CD4-positive, alpha-beta T cell (primary cell): ENCODE measurements around the gene PARD6G. TPM values are rescaled to one million over a fixed set of nuclear protein-coding genes. Genes with fewer than 3 reads are reported as not detected.

Source experiments
- ATAC-seq: fragments of 200-7000 bp; cut with Tn5 transposase; one replicate; pipeline ENCODE4 v1.10.0; 2022; ENCODE audit warnings: mild to moderate bottlenecking; ENCODE audit not compliant: poor library complexity
- CTCF ChIA-PET: fragments of 350-600 bp; sonication (Branson Sonifier 250); formaldehyde crosslinking; loops from one replicate; lab custom pipeline; 2021; ENCODE audit warnings: antibody characterized with exemption, inconsistent platforms; lab: Charles Lee
- POLR2A ChIA-PET: fragments of 350-600 bp; sonication (Branson Sonifier 250); formaldehyde crosslinking; loops from one replicate; lab custom pipeline; 2021; ENCODE audit warnings: antibody characterized with exemption, inconsistent platforms; lab: Charles Lee
- DNase-seq, 14 experiments: peaks; one replicate each; pipeline ENCODE4 v3.0.0-alpha.2; 2013 to 2020; ENCODE audit warnings: mixed read lengths in 2 of 14
- H3K27ac ChIP-seq, 2 donors: one replicate each; pipeline versions ENCODE4 v1.5.1 to v1.7.0; 2013; ENCODE audit warnings: low read length in 2 of 2, low read depth in 1 of 2, mild to moderate bottlenecking in 1 of 2
- H3K27me3 ChIP-seq, 2 experiments: 1 replicate in 1 of 2; 2 replicates in 1 of 2; pipeline versions ENCODE4 v1.6.1 to v1.7.0; 2013; ENCODE audit warnings: low read length in 2 of 2, control low read depth in 1 of 2, mild to moderate bottlenecking in 1 of 2, moderate library complexity in 1 of 2; ENCODE audit not compliant: insufficient read depth in 2 of 2, control insufficient read depth in 1 of 2
- H3K36me3 ChIP-seq: one replicate; pipeline ENCODE4 v1.6.1; 2013; ENCODE audit warnings: low read length, control low read depth; ENCODE audit not compliant: insufficient read depth
- H3K4me1 ChIP-seq: one replicate; pipeline ENCODE4 v1.6.1; 2013; ENCODE audit warnings: low read length, control low read depth; ENCODE audit not compliant: insufficient read depth
- H3K4me3 ChIP-seq: one replicate; pipeline ENCODE4 v1.5.1; 2013; ENCODE audit warnings: mild to moderate bottlenecking, low read length, moderate library complexity
- H3K9me3 ChIP-seq, 2 experiments: 1 replicate in 1 of 2; 2 replicates in 1 of 2; pipeline versions ENCODE4 v1.6.1 to v1.7.0; 2013; ENCODE audit warnings: low read length in 2 of 2, mild to moderate bottlenecking in 2 of 2, control low read depth in 1 of 2, moderate library complexity in 1 of 2; ENCODE audit not compliant: control insufficient read depth in 1 of 2, insufficient read depth in 1 of 2
- H3K27ac Mint-ChIP-seq: one replicate; pipeline ENCODE4 v1.8.0; 2020; ENCODE audit warnings: mixed read lengths
- H3K27me3 Mint-ChIP-seq: one replicate; pipeline ENCODE4 v1.8.0; 2021; ENCODE audit warnings: mixed read lengths
- H3K36me3 Mint-ChIP-seq: one replicate; pipeline ENCODE4 v1.8.0; 2021; ENCODE audit warnings: low read depth, mixed read lengths
- H3K4me1 Mint-ChIP-seq: one replicate; pipeline ENCODE4 v1.8.0; 2021; ENCODE audit warnings: low read depth, mixed read lengths
- H3K4me3 Mint-ChIP-seq: one replicate; pipeline ENCODE4 v1.8.0; 2020; ENCODE audit warnings: mild to moderate bottlenecking, mixed read lengths
- H3K9me3 Mint-ChIP-seq: one replicate; pipeline ENCODE4 v1.8.0; 2020; ENCODE audit warnings: mixed read lengths
- CTCF ChIP-seq: fragments of 200-600 bp; IDR thresholded peaks from one replicate; pipeline ENCODE4 v1.8.0; 2022; ENCODE audit warnings: antibody characterized with exemption, mild to moderate bottlenecking
- intact Hi-C, 2 experiments: fragments of 100-400 bp; cut with DNase I in 1 of 2; cut with micrococcal nuclease in 1 of 2; formaldehyde crosslinking; loops; one replicate each; pipeline versions ENCODE4 v1.15.1 to v1.9.0; 2023 to 2025; cut with DNase I, micrococcal nuclease
- total RNA-seq, 174 experiments: library from RNA in 2 of 174; stranded (reverse) in 2 of 174; gene quantifications; one replicate each; pipeline ENCODE4 v1.2.3 and lab custom pipeline; 2021 to 2026

PARD6G gene
- total RNA-seq, 2 experiments from 2014 or later = 0.38 to 1.1 TPM

- no peak overlapping the region for H3K4me3 Mint-ChIP-seq
- peaks cover 0 to 4% of the 10 kb centered on the region in 2 experiments for H3K27me3 ChIP-seq
- H3K4me1 Mint-ChIP-seq = no peaks in the 10 kb centered on the region
- POLR2A ChIA-PET = no interaction called here
- CTCF ChIA-PET = no interaction called here
- no peak overlapping the region for H3K4me3 ChIP-seq
- DNase-seq (no peak), ATAC-seq (no peak)
- intact Hi-C loops = no loop called here
- H3K36me3 Mint-ChIP-seq = no peaks in the 10 kb centered on the region
- H3K27me3 Mint-ChIP-seq = peaks cover 36% of the 10 kb centered on the region
- no peaks in the 10 kb centered on the region for H3K4me1 ChIP-seq
- no peaks in the 10 kb centered on the region for H3K9me3 Mint-ChIP-seq
- no peak overlapping the region for H3K27ac Mint-ChIP-seq
- H3K36me3 ChIP-seq = no peaks in the 10 kb centered on the region
- no peak overlapping the region for H3K27ac ChIP-seq
- H3K9me3 ChIP-seq = no peaks in the 10 kb centered on the region
- TF ChIP-seq CTCF = no peak
Observed at GRCh38 chr18:80203249-80203648, 44.1 kb downstream of the PARD6G start.

GRCh38 chr18:80202264-80202998, 44.9 kb downstream of the PARD6G start:
- Histone ChIP-seq H3K27ac (no peak overlapping the region), H3K9me3 (no peaks in the 10 kb centered on the region), H3K36me3 (no peaks in the 10 kb centered on the region), H3K4me3 (no peak overlapping the region), H3K4me1 (no peaks in the 10 kb centered on the region), H3K27me3 (peaks cover 0 to 4% of the 10 kb centered on the region in 2 experiments)
- TF ChIP-seq CTCF = no peak
- intact Hi-C loops = no loop called here
- ATAC-seq = no peak
- POLR2A ChIA-PET = no interaction called here
- Mint-ChIP-seq H3K4me3 (no peak overlapping the region), H3K27me3 (peaks cover 42% of the 10 kb centered on the region), H3K9me3 (no peaks in the 10 kb centered on the region), H3K27ac (no peak overlapping the region), H3K4me1 (no peaks in the 10 kb centered on the region), H3K36me3 (no peaks in the 10 kb centered on the region)
- no peak for DNase-seq
- CTCF ChIA-PET = interaction anchor here (0.6 kb wide), 1 partner anchor 73 kb away, joined by 4 read pairs; no protein-coding TSS in a partner anchor

- Histone ChIP-seq H3K4me1 (no peaks in the 10 kb centered on the region), H3K27ac (no peak overlapping the region), H3K9me3 (no peaks in the 10 kb centered on the region), H3K36me3 (no peaks in the 10 kb centered on the region), H3K27me3 (peaks cover 0 to 4% of the 10 kb centered on the region in 2 experiments), H3K4me3 (no peak overlapping the region)
- Mint-ChIP-seq H3K4me3 (no peak overlapping the region), H3K27ac (no peak overlapping the region), H3K9me3 (no peaks in the 10 kb centered on the region), H3K4me1 (no peaks in the 10 kb centered on the region), H3K27me3 (peaks cover 49% of the 10 kb centered on the region), H3K36me3 (no peaks in the 10 kb centered on the region)
- intact Hi-C loops = no loop called here
- no peak for TF ChIP-seq CTCF
- CTCF ChIA-PET = no interaction called here
- DNase-seq = no peak
- ATAC-seq = no peak
- POLR2A ChIA-PET = no interaction called here
Observed at GRCh38 chr18:80201739-80202138, 45.6 kb downstream of the PARD6G start.
